ENCODE measurements around the gene GABRG3.
"Not testable (repeated sequence)": the region's sequence is repeated elsewhere in the genome, so short reads cannot be mapped to it uniquely, and the experiment has no call there.

Gene GABRG3

GRCh38 chr15:26981492-26981891, 10.5 kb downstream of the GABRG3 start:
- no peak for DNase-seq (ENCODE audit: insufficient read length, low spot score)
- no peak for FAIRE-seq
- TF ChIP-seq POLR2AphosphoS5 (IDR thresholded peaks at IDR 0.05; ENCODE audit: low read depth, low read length) (no peak), POLR2A (IDR thresholded peaks at IDR 0.05; ENCODE audit: low read depth, low read length) (no peak), TAF1 (IDR thresholded peaks at IDR 0.05; ENCODE audit: low read depth, low read length) (no peak), SPI1 (IDR thresholded peaks at IDR 0.05; ENCODE audit: low read depth, low read length) (no peak)

DNA sequence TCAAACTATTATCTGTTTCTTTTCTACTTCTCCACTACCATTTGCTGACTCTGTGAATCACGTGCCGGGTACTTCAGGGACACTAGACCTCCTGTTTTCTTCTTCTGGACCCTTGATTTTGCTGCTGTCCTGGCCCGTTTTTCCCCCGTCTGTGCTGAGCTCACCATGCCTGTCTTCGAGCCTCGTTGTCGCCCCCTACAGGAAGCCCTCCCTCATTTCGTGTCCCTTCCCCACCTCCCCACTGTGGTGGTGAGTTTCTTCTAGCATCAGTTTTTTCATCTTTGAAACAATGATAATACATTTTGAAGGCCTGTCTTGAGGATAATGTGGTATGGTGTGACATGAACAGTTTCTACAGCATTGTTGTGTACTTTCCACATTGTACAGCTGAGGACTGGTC, 12.8 kb downstream of the GABRG3 start:
- FAIRE-seq (no peak), DNase-seq (ENCODE audit: insufficient read length, low spot score) (no peak)
- TF ChIP-seq TAF1 (IDR thresholded peaks at IDR 0.05; ENCODE audit: low read depth, low read length) (no peak), POLR2AphosphoS5 (IDR thresholded peaks at IDR 0.05; ENCODE audit: low read depth, low read length) (no peak), PAX5 (IDR thresholded peaks at IDR 0.05; ENCODE audit: insufficient read depth, low read length, severe bottlenecking) (no peak), POLR2A (IDR thresholded peaks at IDR 0.05; ENCODE audit: low read depth, low read length) (no peak), SPI1 (IDR thresholded peaks at IDR 0.05; ENCODE audit: low read depth, low read length) (no peak), POU2F2 (IDR thresholded peaks at IDR 0.05; ENCODE audit: low read depth, low read length) (no peak)

DNA sequence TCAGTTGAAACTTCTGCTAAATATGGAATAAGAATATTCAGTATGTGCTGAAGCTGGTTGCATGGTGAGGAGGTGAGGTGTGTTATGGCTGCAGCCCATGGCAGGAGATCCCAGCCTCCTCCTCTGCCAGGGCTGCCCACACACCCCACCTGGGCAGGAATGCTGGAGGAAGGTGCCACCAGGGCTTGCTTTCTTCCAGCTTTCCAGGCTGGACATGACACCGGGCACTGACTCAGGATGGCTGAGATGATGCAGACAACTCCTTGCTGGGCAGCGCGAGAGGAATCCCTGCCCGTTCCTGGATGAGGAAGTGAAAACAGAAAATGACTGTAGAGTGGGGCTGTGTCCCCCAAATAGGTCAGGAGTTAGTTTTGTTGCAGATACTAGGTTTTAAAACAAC, 14.1 kb downstream of the GABRG3 start:
- no peak for TF ChIP-seq TAF1 (IDR thresholded peaks at IDR 0.05; ENCODE audit: low read depth, low read length)
- TF ChIP-seq SPI1 (IDR thresholded peaks at IDR 0.05; ENCODE audit: low read depth, low read length): no peak
- no peak for TF ChIP-seq POLR2A (IDR thresholded peaks at IDR 0.05; ENCODE audit: low read depth, low read length)
- TF ChIP-seq POU2F2 (IDR thresholded peaks at IDR 0.05; ENCODE audit: low read depth, low read length): no peak
- TF ChIP-seq POLR2AphosphoS5 (IDR thresholded peaks at IDR 0.05; ENCODE audit: low read depth, low read length): no peak
- TF ChIP-seq PAX5 (IDR thresholded peaks at IDR 0.05; ENCODE audit: insufficient read depth, low read length, severe bottlenecking): no peak
- FAIRE-seq (no peak), DNase-seq (ENCODE audit: insufficient read length, low spot score) (no peak)

DNA sequence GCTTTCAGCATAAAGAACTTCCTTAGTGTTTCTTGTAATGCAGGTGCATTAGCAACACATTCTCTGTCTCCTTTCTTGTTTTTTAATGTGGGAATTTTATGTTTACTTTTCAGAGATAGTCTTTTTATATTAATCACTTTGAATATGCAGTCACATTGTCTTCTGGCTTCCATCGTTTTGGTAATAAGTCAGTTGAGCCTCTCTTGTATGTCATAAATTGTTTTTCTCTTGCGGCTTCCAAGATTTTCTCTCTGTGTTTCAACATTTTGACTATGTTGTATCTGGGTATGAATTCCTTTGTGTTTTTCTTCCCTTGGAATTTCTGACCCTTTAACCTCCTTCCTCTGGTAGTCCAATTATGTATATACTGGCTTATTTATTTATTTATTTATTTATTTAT, 25.3 kb downstream of the GABRG3 start:
- TF ChIP-seq POLR2AphosphoS5 (IDR thresholded peaks at IDR 0.05; ENCODE audit: low read depth, low read length): no peak
- TF ChIP-seq POLR2A (IDR thresholded peaks at IDR 0.05; ENCODE audit: low read depth, low read length): no peak
- no peak for TF ChIP-seq TAF1 (IDR thresholded peaks at IDR 0.05; ENCODE audit: low read depth, low read length)
- TF ChIP-seq PAX5 (IDR thresholded peaks at IDR 0.05; ENCODE audit: insufficient read depth, low read length, severe bottlenecking): no peak
- TF ChIP-seq POU2F2 (IDR thresholded peaks at IDR 0.05; ENCODE audit: low read depth, low read length): no peak
- no peak for TF ChIP-seq SPI1 (IDR thresholded peaks at IDR 0.05; ENCODE audit: low read depth, low read length)
- DNase-seq (ENCODE audit: insufficient read length, low spot score) (no peak), FAIRE-seq (no peak)

- not testable (repeated sequence) for DNase-seq (ENCODE audit: insufficient read length, low spot score); FAIRE-seq
Measured at GRCh38 chr15:27003003-27003402, 32.0 kb downstream of the GABRG3 start.

- FAIRE-seq; DNase-seq (ENCODE audit: insufficient read length, low spot score): not testable (repeated sequence)
Measured at GRCh38 chr15:27004226-27004625, 33.2 kb downstream of the GABRG3 start.

- peak; percentile 62 for FAIRE-seq
- TF ChIP-seq SPI1 (IDR thresholded peaks at IDR 0.05; ENCODE audit: low read depth, low read length) (no peak), TAF1 (IDR thresholded peaks at IDR 0.05; ENCODE audit: low read depth, low read length) (no peak), POLR2AphosphoS5 (IDR thresholded peaks at IDR 0.05; ENCODE audit: low read depth, low read length) (no peak), PAX5 (IDR thresholded peaks at IDR 0.05; ENCODE audit: insufficient read depth, low read length, severe bottlenecking) (no peak), POLR2A (IDR thresholded peaks at IDR 0.05; ENCODE audit: low read depth, low read length) (no peak), POU2F2 (IDR thresholded peaks at IDR 0.05; ENCODE audit: low read depth, low read length) (no peak)
Measured at GRCh38 chr15:27017168-27017809, 46.3 kb downstream of the GABRG3 start.

DNA sequence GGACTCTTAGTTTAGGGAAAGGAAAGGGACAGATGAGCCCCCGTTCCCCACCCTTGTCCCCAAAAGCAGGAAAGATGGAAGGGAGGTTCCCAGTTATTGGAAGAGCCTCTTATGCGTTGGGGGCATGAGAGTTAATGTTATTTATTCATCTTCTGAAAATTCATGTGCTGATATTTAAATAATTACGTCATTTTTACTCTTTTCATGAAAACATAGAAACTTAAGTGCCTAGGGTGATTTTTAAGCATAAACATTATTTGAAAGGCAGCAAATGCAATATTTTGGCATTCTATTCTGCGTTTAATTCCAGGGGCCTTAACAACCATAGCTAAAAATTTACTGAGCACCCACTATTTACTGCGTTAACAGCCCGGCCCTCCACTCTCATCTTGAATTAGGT, 48.7 kb downstream of the GABRG3 start:
- FAIRE-seq (no peak), DNase-seq (ENCODE audit: insufficient read length, low spot score) (no peak)
- TF ChIP-seq POLR2AphosphoS5 (IDR thresholded peaks at IDR 0.05; ENCODE audit: low read depth, low read length) (no peak), PAX5 (IDR thresholded peaks at IDR 0.05; ENCODE audit: insufficient read depth, low read length, severe bottlenecking) (no peak), SPI1 (IDR thresholded peaks at IDR 0.05; ENCODE audit: low read depth, low read length) (no peak), TAF1 (IDR thresholded peaks at IDR 0.05; ENCODE audit: low read depth, low read length) (no peak), POU2F2 (IDR thresholded peaks at IDR 0.05; ENCODE audit: low read depth, low read length) (no peak), POLR2A (IDR thresholded peaks at IDR 0.05; ENCODE audit: low read depth, low read length) (no peak)

More at GRCh38 chr15:27017168-27017809, 46.3 kb downstream of the GABRG3 start:
- DNase-seq (ENCODE audit: insufficient read length, low spot score): peak; percentile 49

DNA sequence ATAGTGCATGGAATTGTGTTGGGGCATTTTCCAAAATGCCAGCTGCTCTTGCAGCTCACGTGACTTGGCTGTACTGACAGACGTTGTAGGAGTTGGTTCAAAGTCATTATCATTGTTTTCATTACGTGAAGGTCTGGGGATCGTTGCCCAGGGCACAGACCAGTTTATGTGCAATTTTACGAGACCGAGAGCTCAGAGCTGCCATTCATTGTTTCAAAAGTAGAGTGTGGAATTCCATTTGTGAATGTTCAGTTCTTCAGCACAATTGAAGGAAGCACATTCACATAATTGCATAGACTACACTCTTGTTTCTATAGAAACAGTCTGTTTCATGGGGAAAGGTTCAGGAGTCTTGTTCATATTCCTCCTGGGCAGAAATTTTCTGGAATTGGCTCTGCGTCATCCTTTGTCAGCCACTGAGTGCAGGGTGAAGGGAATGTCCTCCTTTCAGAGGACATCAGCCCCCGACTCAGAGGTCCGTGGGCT, 54.5 kb downstream of the GABRG3 start:
- DNase-seq (ENCODE audit: insufficient read length, low spot score) (no peak), FAIRE-seq (no peak)
- no peak for TF ChIP-seq TAF1 (IDR thresholded peaks at IDR 0.05; ENCODE audit: low read depth, low read length)
- no peak for TF ChIP-seq SPI1 (IDR thresholded peaks at IDR 0.05; ENCODE audit: low read depth, low read length)
- no peak for TF ChIP-seq POLR2AphosphoS5 (IDR thresholded peaks at IDR 0.05; ENCODE audit: low read depth, low read length)
- no peak for TF ChIP-seq POU2F2 (IDR thresholded peaks at IDR 0.05; ENCODE audit: low read depth, low read length)

- FAIRE-seq (no peak), DNase-seq (ENCODE audit: insufficient read length, low spot score) (no peak)
- TF ChIP-seq TAF1 (IDR thresholded peaks at IDR 0.05; ENCODE audit: low read depth, low read length) (no peak), POU2F2 (IDR thresholded peaks at IDR 0.05; ENCODE audit: low read depth, low read length) (no peak), PAX5 (IDR thresholded peaks at IDR 0.05; ENCODE audit: insufficient read depth, low read length, severe bottlenecking) (no peak), POLR2A (IDR thresholded peaks at IDR 0.05; ENCODE audit: low read depth, low read length) (no peak), POLR2AphosphoS5 (IDR thresholded peaks at IDR 0.05; ENCODE audit: low read depth, low read length) (no peak), SPI1 (IDR thresholded peaks at IDR 0.05; ENCODE audit: low read depth, low read length) (no peak)
Measured at GRCh38 chr15:27027229-27027628, 56.2 kb downstream of the GABRG3 start.

All from GM12891 (cell line).